GM19397 (cell line): ENCODE results near the gene INTU.

Experiments
- ATAC-seq: cut with Tn5 transposase; IDR thresholded peaks from one replicate; pipeline ENCODE4 v1.9.1; 2021; ENCODE audit warnings: mild to moderate bottlenecking, moderate library complexity; ENCODE audit not compliant: unreplicated experiment

Gene INTU

DNA sequence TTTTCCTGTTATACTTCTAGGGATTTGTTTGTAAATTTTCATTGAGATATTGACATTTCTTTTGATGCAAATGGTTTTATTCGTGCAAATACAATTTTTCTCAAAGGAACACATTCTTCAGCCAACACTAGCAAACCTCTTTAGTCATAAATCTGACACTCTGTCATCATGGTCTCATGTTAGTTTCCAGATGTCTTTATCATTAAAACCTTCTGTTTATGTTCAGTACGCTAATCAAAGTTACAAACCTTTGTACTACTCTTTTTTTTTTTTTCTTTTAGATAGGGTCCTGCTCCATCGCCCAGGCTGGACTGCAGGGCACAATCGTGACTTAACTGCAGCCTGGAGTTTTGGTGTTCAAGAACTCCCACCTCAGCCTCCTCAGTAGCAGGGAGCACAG is 104.5 kb downstream of the INTU start:
- ATAC-seq = no peak

GRCh38 chr4:127741247-127741646 is 108.5 kb downstream of the INTU start:
- no peak for ATAC-seq

DNA sequence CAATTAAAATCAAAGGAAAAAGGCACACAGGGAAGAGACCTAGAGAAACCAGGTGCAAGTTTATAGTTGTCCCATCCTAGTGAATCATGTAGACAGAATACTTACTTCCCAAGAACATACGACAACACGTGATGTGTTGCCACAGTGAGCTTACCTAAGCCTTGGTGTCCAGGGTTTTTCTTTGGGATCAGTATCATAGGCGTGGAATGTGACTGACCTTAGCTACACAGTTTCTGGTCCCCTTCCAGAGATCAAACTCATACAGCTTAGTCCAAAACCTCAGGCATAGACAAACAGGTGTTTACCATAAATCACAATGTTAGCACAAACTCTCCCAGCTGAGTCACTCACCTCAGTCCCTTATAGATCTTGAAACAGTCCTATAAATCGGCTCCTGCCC is 115.1 kb downstream of the INTU start:
- no peak for ATAC-seq

GRCh38 chr4:127748957-127749356 is 116.2 kb downstream of the INTU start:
- ATAC-seq = no peak

DNA sequence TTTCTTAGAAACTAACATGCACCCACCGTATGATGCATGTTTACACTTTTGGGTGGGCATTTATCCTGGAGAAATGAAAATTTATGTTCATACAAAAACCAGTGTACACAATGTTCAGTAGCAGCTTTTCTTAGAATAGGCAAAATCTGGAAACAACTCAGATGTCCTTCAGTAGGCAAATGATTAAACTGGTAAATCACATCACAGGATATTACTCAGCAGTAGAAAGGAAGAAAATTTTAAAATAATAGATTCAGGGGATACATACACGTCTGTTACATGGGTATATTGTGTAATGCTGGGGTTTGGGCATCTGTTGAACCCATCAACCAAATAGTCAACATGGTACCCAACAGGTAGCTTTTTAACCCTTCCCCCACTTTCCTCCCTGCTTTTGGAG is 124.1 kb downstream of the INTU start:
- ATAC-seq = no peak

GRCh38 chr4:127759228-127759820 is 126.6 kb downstream of the INTU start:
- ATAC-seq = peak; percentile 70

- peak; percentile 14 for ATAC-seq
Measured at GRCh38 chr4:127759893-127760292, 127.1 kb downstream of the INTU start.

DNA sequence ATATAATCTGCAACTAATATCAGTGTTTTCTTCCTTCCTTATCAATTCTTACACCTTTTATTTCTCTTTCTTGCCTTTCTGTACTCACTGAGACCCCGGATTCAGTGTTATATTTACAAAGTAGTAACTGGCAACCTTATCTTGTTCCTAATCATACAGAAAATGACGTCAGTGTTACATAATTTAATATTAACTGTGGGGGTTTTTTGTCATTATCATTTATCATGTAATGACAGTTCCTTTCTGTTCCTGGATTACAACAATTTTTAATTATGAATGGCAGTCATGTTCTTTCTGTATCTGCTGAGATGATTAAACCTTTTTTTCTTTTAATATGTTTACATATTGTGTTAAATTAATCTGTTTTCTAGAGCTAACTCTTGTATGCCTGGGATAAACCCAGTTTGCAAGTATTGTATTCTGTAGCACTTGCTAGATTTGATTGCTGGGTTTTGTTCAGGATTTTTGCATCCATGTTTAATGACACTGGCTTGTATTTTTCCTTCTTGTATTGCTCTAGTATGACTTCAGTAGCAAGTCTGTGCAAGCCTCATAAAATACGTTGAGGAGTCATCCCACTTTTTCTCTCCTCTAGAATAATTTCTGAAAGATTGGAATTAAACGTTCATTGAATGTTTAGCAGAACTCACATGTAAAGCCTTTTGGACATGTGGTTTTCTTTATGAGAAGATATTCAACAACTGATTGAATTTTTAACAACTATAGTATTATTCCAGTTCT is 138.9 kb downstream of the INTU start:
- ATAC-seq = no peak

DNA sequence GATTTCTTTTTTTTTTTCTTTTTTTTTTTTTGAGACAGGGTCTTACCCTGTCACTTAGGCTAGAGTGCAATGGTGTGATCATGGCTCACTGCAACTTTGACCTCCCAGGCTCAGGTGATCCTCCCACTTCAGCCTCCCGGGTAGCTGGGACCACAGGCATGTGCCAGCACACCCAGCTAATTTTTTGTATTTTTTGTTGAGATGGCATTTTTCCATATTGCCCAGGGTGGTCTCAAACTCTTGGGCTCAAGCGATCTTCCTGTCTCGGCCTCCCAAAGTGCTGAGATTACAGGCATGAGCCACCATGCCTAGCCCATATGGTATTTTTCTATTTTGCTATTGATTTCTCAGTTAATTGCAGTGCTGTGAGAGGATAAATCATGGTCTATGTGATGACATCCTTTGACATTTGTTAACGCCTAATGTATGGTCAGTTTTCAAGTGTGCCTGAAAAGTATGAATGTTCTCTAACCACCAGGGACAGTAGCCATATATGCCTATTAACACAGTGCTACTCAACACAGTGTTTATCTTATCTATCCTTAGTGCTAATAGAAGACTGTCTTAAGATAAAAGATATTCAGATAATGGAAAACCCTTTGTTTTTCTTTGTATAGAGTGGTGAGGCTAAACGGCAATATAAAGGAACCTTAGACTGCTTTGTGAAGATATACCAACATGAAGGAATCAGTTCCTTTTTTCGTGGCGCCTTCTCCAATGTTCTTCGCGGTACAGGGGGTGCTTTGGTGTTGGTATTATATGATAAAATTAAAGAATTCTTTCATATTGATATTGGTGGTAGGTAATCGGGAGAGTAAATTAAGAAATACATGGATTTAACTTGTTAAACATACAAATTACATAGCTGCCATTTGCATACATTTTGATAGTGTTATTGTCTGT is 140.3 kb downstream of the INTU start:
- no peak for ATAC-seq

DNA sequence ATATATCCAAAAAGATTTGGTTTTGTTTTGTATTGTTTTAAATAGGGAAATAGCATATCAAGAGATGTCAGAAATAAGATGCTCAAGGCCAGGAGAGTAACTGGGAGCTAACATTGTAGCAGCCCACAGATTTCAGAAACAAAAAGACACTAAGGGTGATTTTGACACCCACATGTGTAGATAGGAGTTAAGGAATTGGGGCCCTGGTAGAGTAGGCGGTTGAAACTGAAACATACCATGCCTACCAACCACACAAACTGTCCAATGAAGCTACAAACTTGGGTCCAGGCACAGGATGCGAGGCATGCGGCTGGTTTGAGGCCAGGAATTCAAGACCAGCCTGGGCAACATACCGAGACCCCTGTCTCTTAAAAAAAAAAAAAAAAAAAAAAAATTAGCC is 143.1 kb downstream of the INTU start:
- ATAC-seq = no peak
